HG02870 (cell line): Measurements from ENCODE around the gene NDUFV2.
"Not testable (repeated sequence)": the region's sequence is repeated elsewhere in the genome, so short reads cannot be mapped to it uniquely, and the experiment has no call there.

Experiments
- ATAC-seq: cut with Tn5 transposase; IDR thresholded peaks from one replicate; pipeline ENCODE4 v1.9.1; 2021; ENCODE audit warnings: mild to moderate bottlenecking, moderate library complexity; ENCODE audit not compliant: unreplicated experiment

Gene NDUFV2

DNA sequence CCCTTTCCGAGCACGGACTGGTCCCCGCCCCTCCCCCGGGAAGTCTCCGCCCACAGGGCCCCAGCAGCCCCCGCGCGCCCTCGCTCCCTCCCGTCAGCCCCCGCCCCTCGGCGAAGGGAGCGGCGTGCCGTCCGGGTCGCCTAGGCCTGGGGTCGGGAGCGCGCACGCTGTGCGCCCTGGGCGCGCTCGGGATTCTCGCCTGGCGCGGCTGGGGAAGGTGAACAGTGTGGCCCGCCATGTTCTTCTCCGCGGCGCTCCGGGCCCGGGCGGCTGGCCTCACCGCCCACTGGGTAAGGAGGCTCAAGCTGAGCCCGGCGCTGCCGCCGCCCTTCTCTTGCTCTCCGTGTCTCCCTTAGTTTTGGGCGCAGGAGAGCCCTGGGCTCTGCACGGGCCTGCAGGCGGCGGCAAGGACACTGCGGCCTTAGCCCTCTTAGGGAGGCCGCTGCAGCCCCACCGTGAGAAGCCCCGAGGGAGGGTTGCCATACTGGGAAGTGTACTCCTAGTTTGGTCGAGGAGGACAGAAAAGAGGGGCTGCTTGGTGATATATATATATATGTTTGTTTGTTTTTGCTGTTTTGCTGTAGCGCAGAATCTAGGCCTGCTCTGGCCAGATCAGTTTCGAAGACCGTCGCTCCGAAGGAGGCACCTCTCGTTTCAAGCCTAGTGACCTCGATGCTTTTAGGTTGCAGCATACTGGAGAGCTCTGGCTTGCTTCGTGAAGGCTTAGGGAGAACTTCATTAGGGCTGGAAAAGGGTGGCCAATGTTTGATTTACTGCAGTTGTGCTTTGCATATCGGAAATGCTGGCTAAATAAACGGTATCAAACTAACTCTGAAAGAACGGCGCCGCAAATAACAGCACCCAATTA is at the start of gene NDUFV2:
Gene NDUFV2 (plus strand): TSS at position 192 of the 868 bp plus-strand sequence. CDS start 45 bp downstream, at position 237.
- peak; percentile 87 for ATAC-seq

DNA sequence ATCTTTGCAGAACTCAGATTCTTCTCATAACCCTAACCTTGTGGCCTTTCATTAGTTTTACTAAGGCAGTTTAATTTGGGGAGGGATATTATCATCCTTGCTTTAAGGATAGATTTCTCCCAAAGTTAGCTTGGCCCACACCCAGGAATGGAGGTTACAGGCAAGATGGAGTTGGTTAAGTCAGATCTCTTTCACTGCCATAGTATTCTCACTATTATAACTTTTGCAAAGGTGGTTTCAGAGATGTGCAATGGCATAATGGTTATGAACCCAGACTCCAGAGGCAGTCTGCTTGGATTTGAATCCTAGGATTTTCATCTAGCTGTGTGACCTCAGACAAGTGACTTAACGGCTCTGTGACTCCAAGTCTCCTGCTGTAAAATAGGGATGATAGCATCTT is 48.7 kb upstream of the NDUFV2 start:
- ATAC-seq = no peak

DNA sequence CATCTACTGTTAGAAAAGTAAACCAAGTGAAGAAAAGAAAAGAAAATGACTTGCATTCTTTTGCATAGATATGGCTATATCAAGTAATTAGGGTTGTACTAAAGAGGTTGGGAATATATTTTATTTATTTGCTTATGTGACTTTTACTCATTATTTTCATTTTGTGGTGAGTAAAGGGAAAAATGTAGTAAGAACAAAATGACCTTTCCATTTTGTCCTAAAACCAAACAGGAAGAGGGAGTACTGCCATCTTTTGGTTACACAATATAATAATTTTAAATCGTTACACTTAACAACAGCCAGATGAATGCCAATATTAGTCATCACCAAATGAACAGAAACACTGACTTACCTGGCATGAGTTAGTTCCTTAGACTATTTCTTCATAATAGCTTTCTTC is 47.3 kb upstream of the NDUFV2 start:
- ATAC-seq = no peak

DNA sequence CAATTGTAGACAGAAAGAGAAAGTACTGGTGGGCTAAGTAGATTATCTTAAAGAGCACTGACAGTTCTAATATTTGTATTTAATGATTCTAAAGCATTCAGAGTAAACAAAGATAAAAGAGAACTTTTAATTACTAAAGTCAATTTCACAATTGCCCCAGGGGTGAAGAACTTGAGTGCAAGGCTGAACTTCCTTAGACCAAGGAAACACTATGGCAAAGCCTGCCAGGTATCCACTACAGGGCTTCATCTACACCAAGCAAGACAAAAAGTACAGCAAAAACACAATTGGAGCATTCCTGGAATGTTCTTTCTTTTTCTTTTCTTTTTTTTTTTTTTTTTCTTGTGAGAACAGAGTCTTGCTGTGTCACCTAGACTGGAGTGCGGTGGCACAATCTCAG is 46.9 kb upstream of the NDUFV2 start:
- ATAC-seq = no peak

DNA sequence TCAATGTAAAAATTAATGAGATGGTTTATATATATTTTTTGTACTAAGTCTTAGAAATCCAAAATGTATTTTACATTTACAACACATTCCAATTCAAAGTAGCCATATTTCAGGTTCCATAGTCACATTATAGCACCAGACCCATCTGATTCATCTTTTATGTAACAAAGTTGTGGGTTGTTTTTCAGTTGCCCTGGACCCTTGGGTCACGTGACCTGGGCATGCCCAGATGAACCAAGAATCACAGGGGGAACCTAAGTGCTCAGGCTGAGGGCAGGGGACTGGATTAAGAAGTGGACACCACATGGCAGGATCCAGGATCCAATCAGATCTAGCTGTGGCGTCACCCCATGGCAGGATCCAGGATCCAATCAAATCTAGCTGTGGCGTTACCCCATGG is 44.9 kb upstream of the NDUFV2 start:
- ATAC-seq = no peak

DNA sequence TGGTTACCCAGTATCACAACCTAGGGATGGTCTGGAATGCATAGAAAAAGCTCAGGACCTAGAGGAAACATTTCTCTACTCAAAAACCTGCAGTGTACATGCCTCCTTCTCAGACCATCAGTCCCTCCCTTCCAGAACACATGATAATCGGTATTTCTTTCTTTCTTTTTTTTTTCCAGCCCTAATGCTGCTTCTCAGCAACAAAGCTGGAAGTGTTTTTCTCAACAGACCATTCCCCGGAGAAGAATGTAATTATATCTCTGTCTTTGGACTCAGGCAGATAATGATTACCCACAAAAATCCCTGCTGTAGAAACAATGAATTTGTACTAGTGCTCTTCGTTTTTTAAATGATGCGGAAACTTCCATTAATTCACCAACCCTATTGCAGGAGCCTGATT is 44.1 kb upstream of the NDUFV2 start:
- no peak for ATAC-seq

DNA sequence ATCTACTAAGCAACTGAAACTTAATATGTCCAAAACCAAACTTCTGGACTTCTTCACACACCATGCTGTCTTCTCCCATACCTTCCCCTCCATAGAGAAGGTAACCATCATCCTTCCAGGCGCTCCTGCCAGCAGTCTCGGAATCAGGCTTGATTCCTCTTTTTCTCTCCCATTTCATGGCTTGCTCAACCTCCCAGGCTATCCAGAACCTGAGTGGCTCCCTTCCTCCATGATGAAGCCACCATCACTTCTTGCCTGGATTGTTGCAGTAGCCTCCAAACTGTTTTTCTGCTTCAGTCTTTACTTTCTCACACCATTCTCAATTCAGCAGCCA is 40.1 kb upstream of the NDUFV2 start:
- ATAC-seq = no peak

DNA sequence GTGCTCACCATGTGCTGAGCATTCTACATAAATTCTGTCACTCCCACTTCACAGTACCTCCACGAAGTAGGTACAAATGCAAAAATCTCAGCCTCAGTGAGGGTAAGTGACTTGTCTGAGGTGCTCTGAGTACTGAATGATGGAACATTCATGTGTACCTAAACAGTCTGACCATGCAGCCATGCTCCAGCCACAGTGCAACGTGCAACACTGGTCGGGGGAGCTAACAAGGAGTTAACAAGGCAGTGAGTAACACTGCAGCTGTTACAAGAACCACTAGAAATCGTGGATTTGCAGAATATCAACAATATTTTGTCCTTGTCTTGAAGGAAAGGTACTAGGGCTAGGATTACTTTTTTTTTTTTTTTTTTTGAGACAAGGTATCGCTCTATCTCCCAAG is 36.6 kb upstream of the NDUFV2 start:
- ATAC-seq = no peak

DNA sequence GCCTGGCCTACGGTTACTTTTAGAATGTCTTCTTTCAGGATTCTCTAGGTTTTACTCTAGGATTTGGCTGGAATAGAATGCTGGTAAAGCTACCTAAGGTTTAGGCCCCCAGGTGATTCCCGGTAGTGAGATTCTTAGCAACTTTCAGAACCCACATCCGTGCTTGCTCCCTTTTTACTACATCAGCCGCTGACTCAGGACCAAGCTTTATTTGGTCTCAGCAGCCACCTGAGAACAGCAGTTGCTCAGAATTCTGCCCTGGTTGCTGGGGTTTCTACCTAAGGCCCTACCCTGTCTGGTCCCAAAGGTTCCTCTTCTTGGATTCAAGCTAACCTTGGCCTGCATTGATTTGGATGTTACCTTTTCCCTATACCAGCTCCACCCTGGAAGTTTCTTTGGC is 36.1 kb upstream of the NDUFV2 start:
- ATAC-seq = peak; percentile 24

DNA sequence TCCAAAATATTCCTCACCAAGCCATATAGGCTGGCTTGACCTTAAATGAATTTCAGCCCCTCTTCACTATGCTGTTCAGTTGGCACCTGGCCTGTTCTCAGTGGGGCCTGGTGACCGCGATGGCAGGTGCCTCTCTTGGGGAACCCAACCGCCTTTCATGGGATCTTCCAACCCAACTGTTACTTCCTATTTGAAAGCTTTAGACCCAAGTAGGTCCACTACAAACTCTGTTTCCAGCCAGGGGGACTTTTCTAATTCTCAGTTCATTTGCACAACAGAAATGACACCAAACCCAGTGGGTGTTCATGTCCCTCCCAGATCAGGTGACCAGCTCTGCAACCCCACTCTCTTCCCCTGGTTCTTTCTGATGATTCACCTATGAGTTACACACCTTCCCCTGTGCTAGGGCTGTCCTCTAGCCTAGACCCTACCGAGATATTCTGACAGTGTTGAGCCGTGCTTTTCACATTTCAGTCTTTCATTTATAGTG is 35.6 kb upstream of the NDUFV2 start:
- ATAC-seq = peak; percentile 76

DNA sequence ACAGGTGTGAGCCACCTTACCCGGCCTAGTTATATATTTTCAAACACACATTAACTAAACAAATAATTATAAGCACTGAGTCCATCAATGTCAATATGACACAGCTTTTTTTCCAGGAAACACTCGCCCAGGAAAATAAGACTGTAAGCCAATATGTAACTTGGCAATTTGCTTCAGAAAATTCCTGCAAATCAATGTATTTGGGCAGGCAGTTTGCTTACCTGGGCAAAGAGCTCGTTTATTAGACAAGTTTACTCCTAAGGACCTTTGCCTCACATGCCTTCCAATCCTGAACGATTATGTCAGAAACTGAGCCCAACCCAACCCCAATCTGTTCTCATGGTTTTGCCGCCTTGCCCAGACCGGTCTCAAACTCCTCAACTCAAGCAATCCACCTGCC is 34.7 kb upstream of the NDUFV2 start:
- no peak for ATAC-seq

DNA sequence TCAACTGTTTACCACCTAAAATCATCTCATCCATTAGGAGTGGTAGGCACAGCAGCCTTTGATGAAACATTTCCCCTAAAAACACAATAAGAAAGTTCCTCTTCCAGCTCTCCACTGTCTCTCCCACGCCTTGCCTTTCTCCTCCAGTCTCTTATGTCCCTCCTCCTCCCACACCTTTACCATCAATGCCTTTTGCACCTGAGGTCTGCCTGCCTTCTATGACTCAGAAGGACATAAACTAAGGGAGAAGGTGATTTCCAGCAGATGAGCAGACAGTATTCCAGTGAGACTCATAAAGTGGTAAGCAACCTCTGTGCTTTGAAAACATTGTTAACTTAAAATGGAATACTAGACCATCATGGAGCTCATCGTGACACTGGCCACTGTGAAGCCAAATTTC is 34.2 kb upstream of the NDUFV2 start:
- ATAC-seq = no peak

DNA sequence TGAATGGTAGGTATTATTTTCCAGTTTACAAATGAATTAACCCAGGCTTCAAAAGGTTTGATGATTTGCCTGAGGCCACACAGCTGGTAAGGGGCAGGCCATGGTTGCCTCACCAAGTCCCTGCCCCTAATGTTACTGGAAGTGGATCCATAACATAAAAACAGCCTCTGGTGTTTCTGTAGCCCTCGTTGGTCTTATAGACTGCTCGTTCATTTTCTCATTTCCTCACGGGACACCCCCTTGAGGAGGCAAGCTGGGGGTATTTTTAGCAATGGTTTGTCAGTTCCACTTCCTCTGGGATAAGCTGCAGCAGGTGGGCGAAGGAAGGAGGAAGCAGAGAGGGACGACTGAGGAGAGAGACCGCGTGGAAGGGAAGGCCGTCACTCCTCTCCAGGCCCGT is 32.9 kb upstream of the NDUFV2 start:
- no peak for ATAC-seq

DNA sequence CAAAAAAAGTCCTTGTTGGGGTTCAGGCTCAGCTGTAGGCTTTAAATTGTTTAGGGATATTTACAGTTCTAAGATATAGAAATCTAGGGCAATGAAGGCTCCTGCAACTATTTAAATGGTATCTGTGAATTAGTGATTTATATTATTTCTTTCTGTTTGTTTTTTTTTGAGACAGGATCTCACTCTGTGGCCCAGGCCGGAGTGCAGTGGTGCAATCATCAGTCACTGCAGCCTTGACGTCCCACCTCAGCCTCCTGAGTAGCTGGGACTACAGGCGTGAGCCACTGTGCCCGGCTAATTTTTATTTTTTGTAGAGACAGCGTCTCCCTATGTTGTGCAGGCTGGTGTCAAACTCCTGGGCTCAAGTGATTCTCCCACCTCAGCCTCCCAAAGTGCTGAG is 32.3 kb upstream of the NDUFV2 start:
- ATAC-seq = no peak

DNA sequence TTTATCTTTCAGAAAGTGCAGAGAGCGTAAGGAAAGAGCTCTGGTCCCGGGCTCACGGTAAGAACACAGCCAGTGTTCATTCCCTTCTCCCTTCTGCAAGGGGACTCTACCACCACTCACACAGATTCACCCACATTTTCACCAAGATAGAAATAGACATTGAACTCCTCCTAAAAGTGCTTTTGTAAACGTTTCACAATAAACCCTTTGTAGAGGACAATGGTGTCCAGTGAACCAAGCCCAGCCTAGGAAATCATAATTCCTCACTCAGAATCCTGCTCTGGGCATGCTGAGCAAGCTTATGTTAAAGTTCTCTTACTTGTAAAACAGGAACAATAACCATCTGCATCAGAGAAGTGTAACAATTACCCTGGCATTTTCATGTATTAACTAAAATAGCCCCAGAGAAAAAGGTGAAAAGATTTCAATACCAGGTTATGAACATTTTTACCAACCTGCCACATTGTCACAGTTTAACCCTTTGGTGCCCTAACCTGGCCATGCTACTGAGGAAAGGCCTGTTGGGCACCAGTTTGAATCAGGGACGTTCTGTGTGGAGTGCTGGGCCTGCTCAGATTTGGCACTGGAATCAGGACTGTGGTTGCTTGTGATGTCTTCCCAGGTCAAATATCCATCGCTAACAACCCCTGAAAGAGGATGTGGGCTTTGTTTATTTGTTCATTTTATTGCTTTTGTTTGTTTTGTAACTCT is 22.5 kb upstream of the NDUFV2 start:
- ATAC-seq = no peak

DNA sequence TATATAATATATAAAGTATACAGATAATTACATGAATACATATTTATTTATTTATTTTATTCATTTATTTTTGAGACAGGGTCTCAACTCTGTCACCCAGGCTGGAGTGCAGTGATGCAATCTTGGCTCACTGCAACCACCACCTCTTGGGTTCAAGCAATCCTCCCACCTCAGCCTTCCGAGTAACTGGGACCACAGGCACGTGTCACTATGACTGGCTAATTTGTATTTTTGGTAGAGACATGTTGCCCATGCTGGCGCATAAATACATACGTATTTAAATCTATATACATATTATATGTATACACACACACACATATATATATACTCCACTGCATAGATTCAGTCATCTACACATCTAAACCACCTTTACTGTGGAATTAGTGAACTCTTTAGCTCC is 20.6 kb upstream of the NDUFV2 start:
- ATAC-seq = no peak

DNA sequence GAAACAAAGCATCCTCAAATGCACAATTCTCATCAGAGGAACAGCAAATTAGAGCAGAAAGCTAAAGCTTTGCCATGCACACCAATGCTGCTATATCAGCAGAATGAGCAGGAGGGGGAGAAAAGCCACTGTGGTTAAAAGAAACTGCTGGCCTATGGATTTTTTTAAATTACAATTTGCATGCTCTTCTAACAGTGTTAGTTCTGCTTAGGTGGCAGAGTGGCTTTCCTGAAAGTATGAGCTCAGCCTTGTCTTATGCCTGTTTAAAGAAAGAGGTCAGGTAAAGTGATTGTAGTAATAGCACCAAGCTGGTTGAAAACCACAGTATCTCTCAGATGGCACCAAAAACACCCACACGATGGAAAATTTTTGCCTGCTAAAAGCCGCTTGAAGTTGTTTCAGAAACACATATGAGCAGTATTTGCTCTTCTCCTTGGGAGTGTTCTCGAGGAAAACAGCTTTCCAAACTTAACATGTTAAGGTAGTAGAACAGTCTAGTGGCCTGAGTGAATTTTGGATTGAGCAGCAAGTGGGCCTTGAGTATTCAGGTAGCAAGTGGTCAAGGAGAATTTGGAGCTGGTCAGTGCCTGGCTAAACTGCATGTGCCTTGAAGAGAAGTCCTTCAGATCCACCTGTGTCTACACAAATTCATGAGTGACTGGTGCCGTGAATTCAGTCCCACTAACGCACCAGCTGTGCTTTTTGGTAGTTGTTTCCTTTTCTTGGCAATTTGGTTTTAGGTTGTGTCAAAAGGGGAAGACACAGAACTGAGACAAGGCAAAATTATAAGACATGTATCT is 19.6 kb upstream of the NDUFV2 start:
- ATAC-seq = peak; percentile 86

DNA sequence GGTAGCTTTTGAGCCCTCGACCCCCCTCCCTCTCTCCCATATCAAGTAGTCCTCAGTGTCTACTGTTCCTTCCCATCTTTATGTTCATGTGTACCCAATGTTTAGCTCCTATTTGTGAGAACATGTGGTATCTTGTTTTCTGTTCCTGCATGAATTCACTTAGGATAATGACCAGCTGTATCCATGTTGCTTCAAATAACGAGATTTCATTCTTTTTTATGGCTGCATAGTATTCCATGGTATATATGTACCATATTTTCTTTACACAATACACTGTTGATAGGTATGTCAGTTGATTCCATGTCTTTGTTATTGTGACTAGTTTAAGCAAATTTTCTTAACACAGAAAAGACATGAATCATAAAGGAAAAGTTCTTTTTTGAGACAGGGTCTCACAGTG is 16.5 kb upstream of the NDUFV2 start:
- no peak for ATAC-seq

DNA sequence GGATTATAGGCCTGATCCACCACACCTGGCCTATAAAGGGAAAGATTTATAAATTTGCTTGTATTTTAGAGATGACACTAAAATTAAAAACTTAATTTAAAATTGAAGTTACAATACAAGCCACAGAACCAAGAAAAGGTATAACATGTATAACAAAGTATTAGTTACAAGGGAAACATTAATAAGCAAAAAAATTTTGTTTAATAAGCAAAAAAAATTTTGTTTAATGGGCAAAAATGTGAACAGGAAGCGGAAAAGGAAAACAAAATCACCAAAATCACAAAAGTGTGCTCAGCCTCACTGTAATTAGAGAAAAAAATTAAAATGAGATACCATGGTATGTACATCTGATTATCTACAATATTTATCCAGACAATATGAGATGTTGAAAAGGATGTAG is 15.9 kb upstream of the NDUFV2 start:
- ATAC-seq = no peak

DNA sequence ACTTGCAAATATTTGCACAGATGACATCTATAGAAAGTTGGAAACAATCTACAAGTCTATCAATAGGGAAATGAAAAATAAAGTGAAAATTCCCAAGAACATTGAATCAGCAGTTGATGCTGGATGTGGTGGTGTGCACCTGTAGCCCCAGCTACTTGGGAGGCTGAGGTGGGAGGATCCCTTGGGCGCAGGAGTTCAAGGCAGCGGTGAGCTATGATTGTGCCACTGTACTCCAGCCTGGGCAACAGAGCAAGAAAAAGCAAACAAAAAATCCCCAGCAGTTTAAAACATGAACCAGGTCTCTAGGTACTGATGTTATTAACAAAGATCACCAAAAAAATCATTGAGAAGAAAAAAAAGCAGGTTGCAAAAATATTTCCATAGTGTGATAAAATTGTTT is 15.4 kb upstream of the NDUFV2 start:
- ATAC-seq = no peak

DNA sequence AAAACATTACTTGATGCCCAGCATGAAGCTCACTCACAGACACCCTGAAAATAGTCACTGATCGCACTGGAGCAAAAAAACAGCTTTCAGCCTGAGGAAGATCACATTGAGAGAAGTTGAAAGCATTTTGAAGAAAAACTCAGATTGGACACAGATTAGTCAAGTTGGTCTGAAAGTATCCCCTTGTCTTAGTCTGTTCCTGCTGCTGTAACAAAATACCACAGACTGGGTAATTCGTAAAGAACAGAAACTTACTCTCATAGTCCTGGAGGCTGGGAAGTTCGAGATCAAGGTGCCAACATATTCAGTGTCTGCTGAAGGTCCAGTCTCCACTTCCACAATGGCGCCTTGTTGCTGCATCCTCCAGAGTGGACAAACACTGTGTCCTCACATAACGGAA is 14.2 kb upstream of the NDUFV2 start:
- ATAC-seq = no peak

DNA sequence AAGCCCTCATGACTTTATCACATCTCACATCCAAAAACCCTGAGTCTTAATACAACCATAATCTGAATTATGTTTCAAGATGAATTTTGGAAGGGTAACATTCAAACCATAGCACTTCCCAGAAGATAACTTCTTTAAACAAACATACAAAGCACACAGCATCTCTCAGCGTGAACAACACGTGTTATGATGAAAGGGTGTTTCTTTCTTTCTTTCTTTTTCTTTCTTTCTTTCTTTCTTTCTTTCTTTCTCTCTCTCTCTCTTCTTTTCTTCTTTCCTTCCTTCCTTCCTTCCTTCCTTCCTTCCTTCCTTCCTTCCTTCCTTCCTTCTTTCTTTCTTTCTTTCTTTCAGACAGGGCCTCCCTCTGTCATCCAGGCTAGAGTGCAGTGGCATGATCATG is 13.8 kb upstream of the NDUFV2 start:
- ATAC-seq = not testable (repeated sequence)
